DOHH2 (cell line): Measurements from ENCODE around the gene LONP2.
"Not testable (repeated sequence)": the region's sequence is repeated elsewhere in the genome, so short reads cannot be mapped to it uniquely, and the experiment has no call there.

Experiments used
- H3F3A ChIP-seq: fragments of 200-600 bp; sonication (generic), shearing (Covaris generic); 2 replicates; pipeline ENCODE4 v1.6.0; 2016; ENCODE audit warnings: antibody characterized with exemption, mild to moderate bottlenecking; ENCODE audit not compliant: control insufficient read depth, insufficient read depth
- H3K27ac ChIP-seq: fragments of 200-600 bp; sonication (generic); 2 replicates; pipeline ENCODE4 v1.5.1; 2014; ENCODE audit warnings: low read depth, mild to moderate bottlenecking, low read length, moderate library complexity
- H3K27me3 ChIP-seq: fragments of 200-600 bp; sonication (generic); 2 replicates; pipeline ENCODE4 v1.6.1; 2014; ENCODE audit warnings: mild to moderate bottlenecking, low read length, mixed read lengths; ENCODE audit not compliant: control insufficient read depth
- H3K36me3 ChIP-seq: fragments of 200-600 bp; sonication (generic); 2 replicates; pipeline ENCODE4 v1.6.1; 2014; ENCODE audit warnings: mild to moderate bottlenecking, low read length, moderate library complexity, mixed read lengths; ENCODE audit not compliant: control insufficient read depth
- H3K4me1 ChIP-seq: fragments of 200-600 bp; sonication (generic); 2 replicates; pipeline ENCODE4 v1.6.1; 2014; ENCODE audit warnings: mild to moderate bottlenecking, low read length, mixed read lengths; ENCODE audit not compliant: control insufficient read depth
- H3K4me2 ChIP-seq: fragments of 200-600 bp; sonication (generic); 2 replicates; pipeline ENCODE4 v1.6.0; 2014; ENCODE audit warnings: mild to moderate bottlenecking, low read length, moderate library complexity
- H3K4me3 ChIP-seq: fragments of 200-600 bp; sonication (generic); 2 replicates; pipeline ENCODE4 v1.5.1; 2014; ENCODE audit warnings: mild to moderate bottlenecking, low read length, mixed read lengths
- H3K79me2 ChIP-seq: fragments of 200-600 bp; sonication (generic); 2 replicates; pipeline ENCODE4 v1.6.1; 2014; ENCODE audit warnings: mild to moderate bottlenecking, low read length, mixed read lengths; ENCODE audit not compliant: control insufficient read depth
- H3K9me2 ChIP-seq: fragments of 200-600 bp; sonication (generic); replicated peaks from 2 replicates; pipeline ENCODE4 v1.6.1; 2014; ENCODE audit warnings: mild to moderate bottlenecking, low read length, mixed read lengths; ENCODE audit not compliant: control insufficient read depth
- H3K9me3 ChIP-seq: fragments of 200-600 bp; sonication (generic); 2 replicates; pipeline ENCODE4 v1.6.1; 2014; ENCODE audit warnings: antibody characterized with exemption, low read length, mixed read lengths; ENCODE audit not compliant: control insufficient read depth, insufficient read depth
- H4K20me1 ChIP-seq: fragments of 200-600 bp; sonication (generic); 2 replicates; pipeline ENCODE4 v1.6.0; 2014; ENCODE audit warnings: low read depth, mild to moderate bottlenecking, antibody characterized with exemption, low read length, moderate library complexity; ENCODE audit not compliant: control insufficient read depth, insufficient read depth
- EZH2phosphoT487 ChIP-seq: fragments of 200-600 bp; sonication (generic); IDR thresholded peaks from 2 replicates; pipeline ENCODE4 v1.6.1; 2017; ENCODE audit warnings: borderline replicate concordance, mild to moderate bottlenecking, antibody characterized with exemption, low read length, moderate library complexity, mixed read lengths
- TF ChIP-seq, protein P1 (sequence below): fragments of 200-600 bp; sonication (generic); IDR thresholded peaks from one replicate; pipeline ENCODE4 v1.5.1; 2014; ENCODE audit warnings: antibody characterized with exemption, mild to moderate bottlenecking, low read depth, low read length; ENCODE audit not compliant: poor library complexity, severe bottlenecking

LONP2 gene

DNA sequence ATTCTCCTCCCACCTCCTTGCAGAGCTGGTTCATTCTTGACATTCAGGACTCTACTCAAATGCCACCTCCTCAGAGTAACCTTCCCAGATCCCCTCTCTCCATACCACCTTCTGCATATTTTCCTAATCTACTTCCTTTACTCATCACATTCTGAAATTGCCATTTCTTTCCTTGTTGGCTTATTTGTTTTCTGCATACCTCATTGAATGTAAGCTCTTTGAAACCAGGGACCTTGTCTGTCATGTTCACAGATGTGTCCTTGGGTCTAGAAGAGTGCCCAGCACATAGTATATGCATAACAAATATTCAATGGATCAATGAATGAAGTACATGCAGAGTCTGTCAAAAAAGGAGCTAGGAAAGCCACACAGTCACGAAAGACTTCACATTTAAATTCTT lies 7.8 kb upstream of the LONP2 start:
- TF ChIP-seq, protein P1, sequence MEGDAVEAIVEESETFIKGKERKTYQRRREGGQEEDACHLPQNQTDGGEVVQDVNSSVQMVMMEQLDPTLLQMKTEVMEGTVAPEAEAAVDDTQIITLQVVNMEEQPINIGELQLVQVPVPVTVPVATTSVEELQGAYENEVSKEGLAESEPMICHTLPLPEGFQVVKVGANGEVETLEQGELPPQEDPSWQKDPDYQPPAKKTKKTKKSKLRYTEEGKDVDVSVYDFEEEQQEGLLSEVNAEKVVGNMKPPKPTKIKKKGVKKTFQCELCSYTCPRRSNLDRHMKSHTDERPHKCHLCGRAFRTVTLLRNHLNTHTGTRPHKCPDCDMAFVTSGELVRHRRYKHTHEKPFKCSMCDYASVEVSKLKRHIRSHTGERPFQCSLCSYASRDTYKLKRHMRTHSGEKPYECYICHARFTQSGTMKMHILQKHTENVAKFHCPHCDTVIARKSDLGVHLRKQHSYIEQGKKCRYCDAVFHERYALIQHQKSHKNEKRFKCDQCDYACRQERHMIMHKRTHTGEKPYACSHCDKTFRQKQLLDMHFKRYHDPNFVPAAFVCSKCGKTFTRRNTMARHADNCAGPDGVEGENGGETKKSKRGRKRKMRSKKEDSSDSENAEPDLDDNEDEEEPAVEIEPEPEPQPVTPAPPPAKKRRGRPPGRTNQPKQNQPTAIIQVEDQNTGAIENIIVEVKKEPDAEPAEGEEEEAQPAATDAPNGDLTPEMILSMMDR: no peak
- TF ChIP-seq EZH2phosphoT487: no peak
- Histone ChIP-seq H3K4me1 (no peaks in the 10 kb centered on the region), H3K9me3 (peaks cover 3% of the 10 kb centered on the region; the same call in 1 of the 2 replicates), H3K9me2 (no peaks in the 10 kb centered on the region), H3K79me2 (no peaks in the 10 kb centered on the region), H3K36me3 (no peaks in the 10 kb centered on the region), H3F3A (no peaks in the 10 kb centered on the region), H3K4me3 (no peak overlapping the region), H4K20me1 (no peaks in the 10 kb centered on the region), H3K27ac (no peak overlapping the region), H3K4me2 (no peak overlapping the region), H3K27me3 (no peaks in the 10 kb centered on the region)

DNA sequence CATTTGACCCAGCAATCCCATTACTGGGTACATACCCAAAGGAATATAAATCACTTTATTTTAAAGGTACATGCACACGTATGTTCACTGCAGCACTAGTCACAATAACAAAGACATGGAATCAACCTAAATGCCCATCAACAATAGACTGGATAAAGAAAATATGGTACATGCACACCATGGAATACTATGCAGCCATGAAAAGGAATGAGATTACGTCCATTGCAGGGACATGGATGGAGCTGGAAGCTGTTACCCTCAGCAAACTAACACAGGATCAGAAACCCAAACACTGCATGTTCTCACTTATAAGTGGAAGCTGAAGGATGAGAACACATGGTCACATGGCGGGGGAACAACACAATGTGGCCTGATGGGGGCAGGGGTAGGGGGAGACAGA lies 4.0 kb upstream of the LONP2 start:
- H3K27ac ChIP-seq, H3K36me3 ChIP-seq, H3K9me2 ChIP-seq, H3K9me3 ChIP-seq, H3K27me3 ChIP-seq, H3K4me1 ChIP-seq, H3K4me2 ChIP-seq, H3K4me3 ChIP-seq, H3F3A ChIP-seq, H4K20me1 ChIP-seq: not testable (repeated sequence)
- H3K79me2 ChIP-seq: peaks cover 11% of the 10 kb centered on the region

DNA sequence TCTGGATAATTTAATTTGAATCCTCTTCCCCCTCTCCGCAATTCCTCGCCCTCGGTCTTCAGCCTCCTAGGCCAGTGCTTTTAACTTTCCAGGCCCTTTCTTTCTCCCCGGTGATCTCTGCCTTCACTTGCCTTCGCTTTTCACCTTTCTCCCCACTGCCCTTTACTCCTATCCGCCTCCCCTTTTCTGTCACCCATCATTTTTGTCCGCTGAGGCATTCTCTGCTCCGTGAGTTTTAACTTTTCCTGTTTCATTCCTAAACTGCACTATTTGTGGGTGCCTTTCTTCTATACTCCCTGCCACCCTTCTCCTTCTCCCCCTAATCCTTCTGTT lies 729 bp downstream of the LONP2 start:
- Histone ChIP-seq H4K20me1 (peaks cover 4% of the 10 kb centered on the region), H3K79me2 (peaks cover 57% of the 10 kb centered on the region)

DNA sequence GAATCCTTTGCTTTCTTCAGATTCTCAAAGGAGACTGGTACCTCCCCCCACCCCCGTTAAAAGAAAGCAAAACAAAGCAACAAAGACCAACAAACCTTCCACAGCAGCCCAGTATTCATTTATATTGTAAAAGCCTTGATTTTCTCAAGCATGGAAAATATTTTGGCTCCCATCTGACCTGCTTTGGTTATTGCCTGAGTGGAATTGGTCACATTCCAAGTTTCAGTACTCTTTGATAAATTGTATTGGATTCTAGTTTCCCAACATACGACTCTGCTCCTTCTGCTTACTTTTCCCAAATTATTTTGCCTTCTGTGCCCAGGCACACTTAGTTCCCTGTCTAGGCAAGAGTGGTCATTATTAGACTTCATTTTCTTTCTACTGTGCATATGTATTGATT lies 2.0 kb downstream of the LONP2 start:
- Histone ChIP-seq H3K36me3 (peaks cover 10% of the 10 kb centered on the region), H3K27me3 (no peaks in the 10 kb centered on the region), H3K9me2 (no peaks in the 10 kb centered on the region), H4K20me1 (peaks cover 4% of the 10 kb centered on the region), H3K4me1 (peaks cover 18% of the 10 kb centered on the region), H3K79me2 (peaks cover 69% of the 10 kb centered on the region), H3K27ac (no peak overlapping the region), H3K4me3 (peak overlapping the region; percentile 92), H3K4me2 (peak overlapping the region; percentile 88), H3K9me3 (no peaks in the 10 kb centered on the region), H3F3A (no peaks in the 10 kb centered on the region)
- TF ChIP-seq, protein P1: no peak
- no peak for TF ChIP-seq EZH2phosphoT487

More for the DNA sequence above, 729 bp downstream of the LONP2 start:
- H3K27ac ChIP-seq: no peak overlapping the region
- H3F3A ChIP-seq: no peaks in the 10 kb centered on the region
- H3K27me3 ChIP-seq: no peaks in the 10 kb centered on the region
- H3K36me3 ChIP-seq: peaks cover 10% of the 10 kb centered on the region
- H3K4me1 ChIP-seq: peaks cover 18% of the 10 kb centered on the region
- no peaks in the 10 kb centered on the region for H3K9me2 ChIP-seq
- H3K9me3 ChIP-seq: peaks cover 3% of the 10 kb centered on the region; the same call in 1 of the 2 replicates
- TF ChIP-seq, protein P1: no peak
- TF ChIP-seq EZH2phosphoT487: no peak
- H3K4me3 ChIP-seq: peak overlapping the region; percentile 92
- peak overlapping the region; percentile 88 for H3K4me2 ChIP-seq
